ENCODE data around the gene C19orf33. TPM values are rescaled to one million over a fixed set of nuclear protein-coding genes. Genes with fewer than 3 reads are reported as not detected.

C19orf33 gene
- total RNA-seq, 2 donors from 2014 or later = 6.7 TPM; not detected in 1

- H3K4me3 ChIP-seq = peak overlapping the region; percentile 22
- H3K36me3 ChIP-seq = no peaks in the 10 kb centered on the region
- H3K4me1 ChIP-seq (ENCODE audit: control insufficient read depth in 1 of 2, low read depth in 2 of 2) = peaks cover 37 to 82% of the 10 kb centered on the region in 2 donors
- no peaks in the 10 kb centered on the region for H3K27me3 ChIP-seq (replicated peaks; ENCODE audit: insufficient read depth)
- no peak for TF ChIP-seq CTCF (IDR thresholded peaks at IDR 0.05)
- H3K27ac ChIP-seq = peak overlapping the region; percentile 90 to 92
- ATAC-seq (ENCODE audit: insufficient number of reproducible peaks, low FRiP score, low read depth) (no peak), DNase-seq (ENCODE audit: low spot score) (no peak)
- no peaks in the 10 kb centered on the region for H3K9me3 ChIP-seq
Measured at GRCh38 chr19:38276942-38277517, 27.0 kb upstream of the C19orf33 start.

GRCh38 chr19:38277549-38277948 lies 26.5 kb upstream of the C19orf33 start:
- Histone ChIP-seq H3K36me3 (no peaks in the 10 kb centered on the region), H3K4me3 (peak overlapping the region; percentile 22), H3K27me3 (replicated peaks; ENCODE audit: insufficient read depth) (no peaks in the 10 kb centered on the region), H3K27ac (peak overlapping the region; percentile 90 to 92), H3K9me3 (no peaks in the 10 kb centered on the region), H3K4me1 (ENCODE audit: control insufficient read depth in 1 of 2, low read depth in 2 of 2) (peaks cover 38 to 87% of the 10 kb centered on the region in 2 donors)
- TF ChIP-seq CTCF (IDR thresholded peaks at IDR 0.05) = no peak
- DNase-seq (ENCODE audit: low spot score) (no peak), ATAC-seq (ENCODE audit: insufficient number of reproducible peaks, low FRiP score, low read depth) (no peak)

GRCh38 chr19:38277969-38278680 lies 25.9 kb upstream of the C19orf33 start:
- Histone ChIP-seq H3K4me3 (peak overlapping the region; percentile 16), H3K4me1 (ENCODE audit: control insufficient read depth in 1 of 2, low read depth in 2 of 2) (peaks cover 40 to 93% of the 10 kb centered on the region in 2 donors), H3K9me3 (no peaks in the 10 kb centered on the region), H3K27me3 (replicated peaks; ENCODE audit: insufficient read depth) (no peaks in the 10 kb centered on the region), H3K27ac (peak overlapping the region; percentile 90 to 92), H3K36me3 (no peaks in the 10 kb centered on the region)
- DNase-seq (ENCODE audit: low spot score) (peak; percentile 88), ATAC-seq (ENCODE audit: insufficient number of reproducible peaks, low FRiP score, low read depth) (peak; percentile 66)
- TF ChIP-seq CTCF (IDR thresholded peaks at IDR 0.05) = no peak

GRCh38 chr19:38278751-38279150 lies 25.3 kb upstream of the C19orf33 start:
- H3K27me3 ChIP-seq (replicated peaks; ENCODE audit: insufficient read depth) = no peaks in the 10 kb centered on the region
- TF ChIP-seq CTCF (IDR thresholded peaks at IDR 0.05) = no peak
- peak overlapping the region; percentile 16 for H3K4me3 ChIP-seq
- DNase-seq (ENCODE audit: low spot score) (no peak), ATAC-seq (ENCODE audit: insufficient number of reproducible peaks, low FRiP score, low read depth) (no peak)
- H3K4me1 ChIP-seq (ENCODE audit: control insufficient read depth in 1 of 2, low read depth in 2 of 2) = peaks cover 40 to 91% of the 10 kb centered on the region in 2 donors
- H3K27ac ChIP-seq = peak overlapping the region; percentile 90 to 92
- no peaks in the 10 kb centered on the region for H3K9me3 ChIP-seq
- no peaks in the 10 kb centered on the region for H3K36me3 ChIP-seq

- no peak overlapping the region for H3K4me3 ChIP-seq
- peak overlapping the region; percentile 90 to 92 for H3K27ac ChIP-seq
- H3K27me3 ChIP-seq (replicated peaks; ENCODE audit: insufficient read depth) = no peaks in the 10 kb centered on the region
- ATAC-seq (ENCODE audit: insufficient number of reproducible peaks, low FRiP score, low read depth) = no peak
- no peak for DNase-seq (ENCODE audit: low spot score)
- peaks cover 29 to 76% of the 10 kb centered on the region in 2 donors for H3K4me1 ChIP-seq (ENCODE audit: control insufficient read depth in 1 of 2, low read depth in 2 of 2)
- peaks cover 13% of the 10 kb centered on the region for H3K36me3 ChIP-seq
- TF ChIP-seq CTCF (IDR thresholded peaks at IDR 0.05) = no peak
- H3K9me3 ChIP-seq = no peaks in the 10 kb centered on the region
Measured at GRCh38 chr19:38280030-38280921, 23.8 kb upstream of the C19orf33 start.
